PC-3 (cell line): ENCODE data around the gene USP50. TPM values are rescaled to one million over a fixed set of nuclear protein-coding genes. Genes with fewer than 3 reads are reported as not detected.

Experiments
- ATAC-seq: fragments of 200-7000 bp; cut with Tn5 transposase; 2 replicates; pipeline ENCODE4 v1.9.1; 2020; ENCODE audit warnings: mild to moderate bottlenecking, moderate library complexity
- BruUV-seq: library from RNA; stranded (reverse); fragments of 400-500 nt; replicated peaks from 2 replicates; lab custom pipeline; 2021; lab: Mats Ljungman, UMichigan
- CTCF ChIA-PET: fragments of 300-600 bp; sonication (Branson Sonifier 250); formaldehyde crosslinking; loops from one replicate; lab custom pipeline; 2022; ENCODE audit warnings: antibody characterized with exemption; lab: Charles Lee
- POLR2A ChIA-PET: fragments of 300-600 bp; sonication (Branson Sonifier 250); formaldehyde crosslinking; loops from one replicate; lab custom pipeline; 2022; ENCODE audit warnings: antibody characterized with exemption; ENCODE audit not compliant: unreplicated experiment; lab: Charles Lee
- DNase-seq: peaks from one replicate; pipeline ENCODE4 v3.0.0-alpha.2; 2015
- H2AFZ ChIP-seq: fragments of 300-600 bp; sonication (generic); 2 replicates; pipeline ENCODE4 v1.6.0; 2016; ENCODE audit warnings: antibody characterized with exemption, low read length
- H3F3A ChIP-seq: fragments of 300-600 bp; sonication (generic); one replicate; pipeline ENCODE4 v1.6.0; 2017; ENCODE audit warnings: antibody characterized with exemption, low read length, control low read depth, mild to moderate bottlenecking; ENCODE audit not compliant: unreplicated experiment
- H3K27ac ChIP-seq: fragments of 300-600 bp; sonication (generic); 2 replicates; pipeline ENCODE4 v1.5.1; 2016; ENCODE audit warnings: mild to moderate bottlenecking, low read length
- H3K27me3 ChIP-seq: fragments of 300-600 bp; sonication (generic); 2 replicates; pipeline ENCODE4 v1.6.1; 2016; ENCODE audit warnings: low read length, mixed read lengths
- H3K36me3 ChIP-seq: fragments of 300-600 bp; sonication (generic); 2 replicates; pipeline ENCODE4 v1.6.1; 2016; ENCODE audit warnings: low read depth, mixed run types, low read length, mixed read lengths
- H3K4me1 ChIP-seq: fragments of 300-600 bp; sonication (generic); 2 replicates; pipeline ENCODE4 v1.5.1; 2016; ENCODE audit warnings: low read length; ENCODE audit not compliant: insufficient read depth
- H3K4me2 ChIP-seq: fragments of 300-600 bp; sonication (generic); 2 replicates; pipeline ENCODE4 v1.6.0; 2016; ENCODE audit warnings: low read length
- H3K4me3 ChIP-seq: fragments of 300-600 bp; sonication (generic); 2 replicates; pipeline ENCODE4 v1.5.1; 2016; ENCODE audit warnings: mild to moderate bottlenecking, low read length, mixed read lengths
- H3K79me2 ChIP-seq: fragments of 300-600 bp; sonication (generic); 2 replicates; pipeline ENCODE4 v1.6.1; 2017; ENCODE audit warnings: low read length, mixed read lengths
- H3K9ac ChIP-seq: fragments of 300-600 bp; sonication (generic); 2 replicates; pipeline ENCODE4 v1.6.0; 2016; ENCODE audit warnings: mild to moderate bottlenecking, low read length
- H3K9me2 ChIP-seq: fragments of 300-600 bp; sonication (generic); replicated peaks from 2 replicates; pipeline ENCODE4 v1.6.1; 2016; ENCODE audit warnings: mixed run types, low read length, mixed read lengths
- H3K9me3 ChIP-seq: fragments of 300-600 bp; sonication (generic); 2 replicates; pipeline ENCODE4 v1.6.1; 2016; ENCODE audit warnings: low read length, mixed read lengths
- H4K20me1 ChIP-seq: fragments of 300-600 bp; sonication (generic); 2 replicates; pipeline ENCODE4 v1.6.1; 2016; ENCODE audit warnings: low read length, mixed read lengths
- EZH2 ChIP-seq: fragments of 300-600 bp; sonication (generic); IDR thresholded peaks from one replicate; pipeline ENCODE4 v1.6.1; 2017; ENCODE audit warnings: antibody characterized with exemption, mild to moderate bottlenecking, low read length; ENCODE audit not compliant: unreplicated experiment
- EZH2phosphoT487 ChIP-seq: fragments of 300-600 bp; sonication (generic); IDR thresholded peaks from 2 replicates; pipeline ENCODE4 v1.6.1; 2018; ENCODE audit warnings: mild to moderate bottlenecking, antibody characterized with exemption, low read length, borderline replicate concordance
- intact Hi-C: fragments of 100-400 bp; cut with micrococcal nuclease; formaldehyde crosslinking; loops from 2 replicates; pipeline ENCODE4 v1.9.0; 2023
- total RNA-seq: library from RNA; depleted of rRNA; stranded (reverse); fragments of >200 nt; gene quantifications from 2 replicates; pipeline ENCODE4 v1.2.3, GENCODE V29; 2014
- TF ChIP-seq, protein P1 (sequence below): fragments of 300-600 bp; sonication (generic); conservative IDR thresholded peaks from 2 replicates; pipeline ENCODE4 v1.5.1; 2017; ENCODE audit warnings: antibody characterized with exemption, low read depth, mild to moderate bottlenecking, low read length

Gene USP50
- total RNA-seq, 1 experiment from 2014 or later = not detected

DNA sequence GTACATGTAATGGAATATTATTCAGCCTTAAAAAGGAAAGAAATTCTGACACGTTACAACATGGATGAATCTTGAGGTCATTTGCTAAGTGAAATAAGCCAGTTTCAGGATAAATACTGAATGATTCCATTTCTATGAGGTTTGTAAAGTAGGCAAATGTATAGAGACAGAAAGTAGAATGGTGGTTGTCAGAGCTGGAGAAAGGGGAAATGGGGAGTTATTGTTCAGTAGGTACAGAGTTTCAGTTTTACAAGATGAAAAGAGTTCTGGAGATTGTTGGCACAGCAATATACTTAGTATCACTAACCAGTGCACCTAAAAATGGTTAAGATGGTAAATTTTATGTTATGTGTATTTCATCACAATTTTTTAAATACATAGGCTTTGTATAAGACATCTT lies 61.7 kb downstream of the USP50 start:
- Histone ChIP-seq H3K9me3 (no peaks in the 10 kb centered on the region), H3F3A (no peaks in the 10 kb centered on the region), H2AFZ (no peak overlapping the region), H3K9me2 (no peaks in the 10 kb centered on the region), H3K9ac (no peak overlapping the region), H3K4me1 (no peaks in the 10 kb centered on the region), H3K79me2 (no peaks in the 10 kb centered on the region), H3K27ac (no peak overlapping the region), H3K27me3 (no peaks in the 10 kb centered on the region), H3K4me3 (no peak overlapping the region), H3K4me2 (no peak overlapping the region), H4K20me1 (no peaks in the 10 kb centered on the region), H3K36me3 (peaks cover 30% of the 10 kb centered on the region)
- ATAC-seq = no peak
- TF ChIP-seq EZH2phosphoT487 = no peak
- TF ChIP-seq, protein P1, sequence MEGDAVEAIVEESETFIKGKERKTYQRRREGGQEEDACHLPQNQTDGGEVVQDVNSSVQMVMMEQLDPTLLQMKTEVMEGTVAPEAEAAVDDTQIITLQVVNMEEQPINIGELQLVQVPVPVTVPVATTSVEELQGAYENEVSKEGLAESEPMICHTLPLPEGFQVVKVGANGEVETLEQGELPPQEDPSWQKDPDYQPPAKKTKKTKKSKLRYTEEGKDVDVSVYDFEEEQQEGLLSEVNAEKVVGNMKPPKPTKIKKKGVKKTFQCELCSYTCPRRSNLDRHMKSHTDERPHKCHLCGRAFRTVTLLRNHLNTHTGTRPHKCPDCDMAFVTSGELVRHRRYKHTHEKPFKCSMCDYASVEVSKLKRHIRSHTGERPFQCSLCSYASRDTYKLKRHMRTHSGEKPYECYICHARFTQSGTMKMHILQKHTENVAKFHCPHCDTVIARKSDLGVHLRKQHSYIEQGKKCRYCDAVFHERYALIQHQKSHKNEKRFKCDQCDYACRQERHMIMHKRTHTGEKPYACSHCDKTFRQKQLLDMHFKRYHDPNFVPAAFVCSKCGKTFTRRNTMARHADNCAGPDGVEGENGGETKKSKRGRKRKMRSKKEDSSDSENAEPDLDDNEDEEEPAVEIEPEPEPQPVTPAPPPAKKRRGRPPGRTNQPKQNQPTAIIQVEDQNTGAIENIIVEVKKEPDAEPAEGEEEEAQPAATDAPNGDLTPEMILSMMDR = no peak
- TF ChIP-seq EZH2 = no peak
- ChIA-PET CTCF (no interaction called here), POLR2A (no interaction called here)
- BruUV-seq = no TSS peak
- intact Hi-C loops = no loop called here
- DNase-seq = no peak

DNA sequence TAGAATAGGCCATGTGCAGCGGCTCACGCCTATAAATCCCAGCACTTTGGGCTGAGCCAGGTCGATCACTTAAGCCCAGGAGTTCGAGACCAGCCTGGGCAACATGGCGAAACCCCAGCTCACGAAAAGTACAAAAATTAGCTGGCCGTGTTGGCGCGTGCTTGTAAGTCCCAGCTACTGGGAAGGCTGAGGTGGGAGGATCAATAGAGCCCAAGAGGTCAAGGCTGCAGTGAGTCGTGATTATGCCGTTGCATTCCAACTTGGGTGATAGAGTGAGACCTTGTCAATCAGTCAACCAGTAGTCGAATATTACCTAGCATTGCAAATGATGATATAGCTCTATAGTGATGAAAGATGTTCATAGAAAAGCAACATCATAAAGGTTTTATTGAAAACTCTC lies 70.3 kb downstream of the USP50 start:
- Histone ChIP-seq H3K36me3 (peaks cover 16% of the 10 kb centered on the region), H3F3A (no peaks in the 10 kb centered on the region), H4K20me1 (no peaks in the 10 kb centered on the region), H3K27me3 (no peaks in the 10 kb centered on the region), H3K4me2 (no peak overlapping the region), H3K79me2 (no peaks in the 10 kb centered on the region), H3K27ac (no peak overlapping the region), H3K4me1 (no peaks in the 10 kb centered on the region), H3K9me2 (no peaks in the 10 kb centered on the region), H3K9ac (no peak overlapping the region), H3K9me3 (no peaks in the 10 kb centered on the region), H3K4me3 (no peak overlapping the region), H2AFZ (no peak overlapping the region)
- POLR2A ChIA-PET = no interaction called here
- no TSS peak for BruUV-seq
- ATAC-seq = no peak
- CTCF ChIA-PET = no interaction called here
- TF ChIP-seq EZH2 = no peak
- no peak for TF ChIP-seq EZH2phosphoT487
- TF ChIP-seq, protein P1 = no peak
- DNase-seq = no peak
- intact Hi-C loops = no loop called here

DNA sequence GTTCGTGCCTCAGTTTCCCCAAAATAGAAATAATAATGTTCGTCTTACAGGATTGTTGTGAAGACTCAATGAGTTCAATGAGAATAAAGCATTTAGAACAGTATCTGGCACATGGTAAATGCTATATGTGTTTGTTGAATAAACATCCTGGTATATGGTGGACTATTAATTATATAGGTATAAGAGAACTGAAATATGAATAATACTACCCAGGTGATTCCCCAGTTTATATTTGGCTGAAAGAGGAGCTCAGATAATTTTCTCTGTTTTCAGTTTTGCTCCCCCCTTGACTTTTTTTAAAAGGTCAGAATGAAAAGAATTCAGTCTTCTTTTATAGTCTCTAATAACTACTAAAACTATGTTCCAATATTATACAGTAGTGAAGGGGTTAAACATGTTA lies 75.4 kb downstream of the USP50 start:
- intact Hi-C loops = no loop called here
- Histone ChIP-seq H3K9me2 (no peaks in the 10 kb centered on the region), H4K20me1 (no peaks in the 10 kb centered on the region), H3K4me1 (no peaks in the 10 kb centered on the region), H3K9me3 (no peaks in the 10 kb centered on the region), H3K9ac (no peak overlapping the region), H3K36me3 (peaks cover 3% of the 10 kb centered on the region; the same call in 1 of the 2 replicates), H2AFZ (no peak overlapping the region), H3K4me3 (no peak overlapping the region), H3F3A (no peaks in the 10 kb centered on the region), H3K27ac (no peak overlapping the region), H3K27me3 (no peaks in the 10 kb centered on the region), H3K4me2 (no peak overlapping the region), H3K79me2 (no peaks in the 10 kb centered on the region)
- ChIA-PET CTCF (no interaction called here), POLR2A (no interaction called here)
- ATAC-seq (no peak), DNase-seq (no peak)
- TF ChIP-seq EZH2phosphoT487 = no peak
- TF ChIP-seq, protein P1 = no peak
- TF ChIP-seq EZH2 = no peak
- no TSS peak for BruUV-seq
